ENCODE results near the gene GPR17. TPM values are rescaled to one million over a fixed set of nuclear protein-coding genes. Genes with fewer than 3 reads are reported as not detected.

GPR17 gene
- polyA plus RNA-seq (ENCODE audit: insufficient read length in 12 of 12), result 1 to 10 TPM in 10 of 12 donors, not detected in 2; 2.3 to 8.9 (median 3.4) TPM
- long read RNA-seq, donor 1, result 0 reads
- long read RNA-seq, donor 2, partial matches to known transcripts, result 0 of 14 reads
- long read RNA-seq, donor 2, other reads (novel, unspliced or antisense), result 14 of 14 reads
- long read RNA-seq, donor 3, partial matches to known transcripts, result 0 of 1 reads
- long read RNA-seq, donor 3, other reads (novel, unspliced or antisense), result 0 of 1 reads
- long read RNA-seq, donor 4, result 0 reads
- long read RNA-seq, donor 5, partial matches to known transcripts, result 0 of 1 reads
- long read RNA-seq, donor 5, other reads (novel, unspliced or antisense), result 0 of 1 reads
- long read RNA-seq, donor 6, result 0 reads
- long read RNA-seq, donor 7, partial matches to known transcripts, result 0 of 3 reads
- long read RNA-seq, donor 7, other reads (novel, unspliced or antisense), result 0 of 3 reads
- long read RNA-seq, donor 8, result 0 reads
- long read RNA-seq, donor 9, partial matches to known transcripts, result 0 of 1 reads
- long read RNA-seq, donor 9, other reads (novel, unspliced or antisense), result 0 of 1 reads
- long read RNA-seq, donor 10, partial matches to known transcripts, result 0 of 1 reads
- long read RNA-seq, donor 10, other reads (novel, unspliced or antisense), result 0 of 1 reads
- long read RNA-seq, donor 11, partial matches to known transcripts, result 0 of 13 reads
- long read RNA-seq, donor 11, other reads (novel, unspliced or antisense), result 11 of 13 reads

- no peak for DNase-seq
Observed at GRCh38 chr2:127645395-127646291, at the start of gene GPR17. TSS of gene GPR17 (plus strand) at chr2:127646153. CDS start at chr2:127650736, 4,583 bp downstream.

- DNase-seq, result no peak
Observed at GRCh38 chr2:127596311-127597045, 49.5 kb upstream of the GPR17 start.

GRCh38 chr2:127597046-127597983, 48.6 kb upstream of the GPR17 start:
- DNase-seq, result no peak

- DNase-seq, result no peak
Observed at GRCh38 chr2:127597984-127598380, 48.0 kb upstream of the GPR17 start.

- no peak for DNase-seq
Observed at GRCh38 chr2:127598711-127599110, 47.2 kb upstream of the GPR17 start.

GRCh38 chr2:127599211-127599610, 46.7 kb upstream of the GPR17 start:
- no peak for DNase-seq

- DNase-seq, result no peak
Observed at GRCh38 chr2:127604986-127605385, 41.0 kb upstream of the GPR17 start.

- no peak for DNase-seq
Observed at GRCh38 chr2:127605691-127606263, 40.2 kb upstream of the GPR17 start.

GRCh38 chr2:127606625-127607398, 39.1 kb upstream of the GPR17 start:
- DNase-seq, result no peak

GRCh38 chr2:127607399-127607908, 38.5 kb upstream of the GPR17 start:
- no peak for DNase-seq

- DNase-seq, result no peak
Observed at GRCh38 chr2:127608061-127609030, 37.6 kb upstream of the GPR17 start.

GRCh38 chr2:127609031-127609751, 36.8 kb upstream of the GPR17 start:
- DNase-seq, result no peak

GRCh38 chr2:127609818-127610217, 36.1 kb upstream of the GPR17 start:
- no peak for DNase-seq

GRCh38 chr2:127610561-127610960, 35.4 kb upstream of the GPR17 start:
- no peak for DNase-seq

GRCh38 chr2:127611076-127611925, 34.7 kb upstream of the GPR17 start:
- DNase-seq, result no peak
